ENCODE measurements around the gene HBS1L.

DNA sequence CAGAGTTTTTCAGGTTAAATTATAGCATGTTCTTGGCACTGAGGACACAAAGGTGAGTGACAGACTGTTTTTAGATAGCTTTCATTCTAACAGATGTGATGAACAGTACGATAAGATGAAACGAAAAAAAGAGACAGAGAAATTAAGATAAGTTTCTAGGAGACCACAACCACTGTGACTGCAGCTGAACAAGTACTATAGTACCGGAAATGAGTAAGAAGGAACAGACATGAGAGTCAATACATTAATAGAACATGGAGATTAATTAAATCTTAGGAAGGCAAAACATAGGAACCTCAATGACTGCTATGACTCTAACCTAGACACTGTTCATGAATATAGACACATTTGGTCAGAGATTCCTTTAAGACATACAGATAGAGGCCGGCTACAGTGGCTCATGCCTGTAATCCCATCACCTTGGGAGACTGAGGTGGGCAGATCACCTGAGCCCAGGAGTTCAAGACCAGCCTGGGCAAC, 40.2 kb downstream of the HBS1L start:
- TF ChIP-seq ELK1 (IDR thresholded peaks at IDR 0.05; ENCODE audit: borderline replicate concordance, low read depth, low read length) (no peak), CTCF (conservative IDR thresholded peaks at IDR 0.05; ENCODE audit: low read depth, low read length) (no peak), POLR2A (IDR thresholded peaks at IDR 0.05; ENCODE audit: low read depth, low read length) (no peak), BHLHE40 (IDR thresholded peaks at IDR 0.05; ENCODE audit: low read depth, low read length) (no peak), RAD21 (IDR thresholded peaks at IDR 0.05; ENCODE audit: low read length) (no peak), RFX5 (IDR thresholded peaks at IDR 0.05; ENCODE audit: low read depth, low read length) (no peak), RCOR1 (IDR thresholded peaks at IDR 0.05; ENCODE audit: insufficient replicate concordance, low read length) (no peak)
- TF ChIP-seq, protein P1, sequence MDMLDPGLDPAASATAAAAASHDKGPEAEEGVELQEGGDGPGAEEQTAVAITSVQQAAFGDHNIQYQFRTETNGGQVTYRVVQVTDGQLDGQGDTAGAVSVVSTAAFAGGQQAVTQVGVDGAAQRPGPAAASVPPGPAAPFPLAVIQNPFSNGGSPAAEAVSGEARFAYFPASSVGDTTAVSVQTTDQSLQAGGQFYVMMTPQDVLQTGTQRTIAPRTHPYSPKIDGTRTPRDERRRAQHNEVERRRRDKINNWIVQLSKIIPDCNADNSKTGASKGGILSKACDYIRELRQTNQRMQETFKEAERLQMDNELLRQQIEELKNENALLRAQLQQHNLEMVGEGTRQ (IDR thresholded peaks at IDR 0.05; ENCODE audit: low read depth, low read length) = no peak

Measured in IMR-90 (cell line).